Activated naive CD4-positive, alpha-beta T cell treated with Interleukin-2 at 50 U/mL for 16 hours (primary cell): Measurements from ENCODE around the gene NEMP2.

ENCODE experiments used
- DNase-seq: peaks from one replicate; pipeline ENCODE4 v3.0.0-alpha.2; 2020

NEMP2 gene, protein sequence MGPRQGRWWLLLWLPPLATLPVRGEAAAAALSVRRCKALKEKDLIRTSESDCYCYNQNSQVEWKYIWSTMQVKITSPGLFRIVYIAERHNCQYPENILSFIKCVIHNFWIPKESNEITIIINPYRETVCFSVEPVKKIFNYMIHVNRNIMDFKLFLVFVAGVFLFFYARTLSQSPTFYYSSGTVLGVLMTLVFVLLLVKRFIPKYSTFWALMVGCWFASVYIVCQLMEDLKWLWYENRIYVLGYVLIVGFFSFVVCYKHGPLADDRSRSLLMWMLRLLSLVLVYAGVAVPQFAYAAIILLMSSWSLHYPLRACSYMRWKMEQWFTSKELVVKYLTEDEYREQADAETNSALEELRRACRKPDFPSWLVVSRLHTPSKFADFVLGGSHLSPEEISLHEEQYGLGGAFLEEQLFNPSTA

GRCh38 chr2:190534310-190535120 lies at the start of gene NEMP2:
Gene NEMP2, minus strand, starts transcription at chr2:190534722. Its CDS starts 67 bp downstream, at chr2:190534655.
- DNase-seq = peak; percentile 81

- no peak for DNase-seq
Observed at GRCh38 chr2:190583507-190584337, 49.2 kb upstream of the NEMP2 start.

- DNase-seq = no peak
Observed at GRCh38 chr2:190582736-190583506, 48.4 kb upstream of the NEMP2 start.

DNA sequence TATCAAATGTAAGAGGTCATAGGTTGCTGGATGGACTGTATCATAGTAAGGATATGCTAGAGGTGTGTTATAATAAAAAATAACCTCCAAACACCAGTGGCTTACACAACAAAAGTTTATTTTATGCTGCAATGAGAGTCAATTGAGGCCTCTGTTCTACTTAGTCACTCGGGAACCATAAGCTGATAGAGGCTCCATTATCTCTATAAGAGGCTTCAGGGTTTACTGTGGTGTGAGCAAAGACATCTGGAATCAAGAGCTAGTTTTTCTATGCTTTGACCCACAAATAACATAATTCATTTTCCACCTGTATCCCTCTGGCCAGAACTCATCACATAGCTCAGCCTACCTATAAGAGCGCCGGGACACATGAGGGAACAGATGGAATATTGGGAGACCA lies 47.5 kb upstream of the NEMP2 start:
- no peak for DNase-seq

- no peak for DNase-seq
Observed at GRCh38 chr2:190579915-190580846, 45.7 kb upstream of the NEMP2 start.

GRCh38 chr2:190579058-190579410 lies 44.5 kb upstream of the NEMP2 start:
- no peak for DNase-seq

GRCh38 chr2:190578158-190579057 lies 43.9 kb upstream of the NEMP2 start:
- DNase-seq = no peak

DNA sequence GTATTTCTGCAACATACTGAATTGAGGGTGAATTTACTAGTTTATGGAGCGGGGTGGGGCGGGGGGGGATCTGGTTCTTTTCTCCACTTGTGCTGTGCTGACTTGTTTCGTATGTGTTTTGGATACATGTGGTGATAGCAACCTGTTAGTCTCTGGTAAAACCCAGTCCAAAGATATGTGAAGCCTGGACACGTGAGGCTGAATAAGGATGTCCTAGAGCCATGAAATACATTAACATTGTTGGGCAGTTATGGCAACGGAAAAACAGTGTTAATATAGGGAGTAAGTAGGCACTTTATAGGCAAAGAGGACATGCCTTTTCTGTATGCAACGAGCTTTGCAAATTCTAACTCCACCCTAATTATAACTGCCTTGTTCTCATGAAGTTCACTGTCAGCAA lies 42.1 kb upstream of the NEMP2 start:
- DNase-seq = no peak

DNA sequence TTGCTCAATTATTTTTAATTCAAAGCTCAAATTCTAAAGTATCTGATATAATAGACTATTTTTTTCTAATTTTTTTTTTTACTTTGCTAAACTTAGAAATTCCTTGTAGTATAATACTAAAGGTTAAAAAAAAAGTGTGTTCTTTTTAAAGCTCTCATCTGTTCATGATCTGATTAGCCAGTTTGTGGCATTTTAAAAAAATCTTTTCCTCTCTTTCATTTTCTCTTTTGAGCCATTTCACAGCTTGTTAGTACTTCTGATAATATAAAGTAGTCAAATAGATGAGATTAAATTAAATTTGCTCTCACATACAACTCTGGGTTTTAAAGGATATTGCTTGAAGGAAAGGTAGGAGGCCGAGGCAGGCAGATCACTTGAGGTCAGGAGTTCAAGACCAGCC lies 40.7 kb upstream of the NEMP2 start:
- no peak for DNase-seq

GRCh38 chr2:190574169-190574568 lies 39.6 kb upstream of the NEMP2 start:
- DNase-seq = no peak

GRCh38 chr2:190572246-190572645 lies 37.7 kb upstream of the NEMP2 start:
- DNase-seq = no peak

- DNase-seq = no peak
Observed at GRCh38 chr2:190571686-190572085, 37.2 kb upstream of the NEMP2 start.

DNA sequence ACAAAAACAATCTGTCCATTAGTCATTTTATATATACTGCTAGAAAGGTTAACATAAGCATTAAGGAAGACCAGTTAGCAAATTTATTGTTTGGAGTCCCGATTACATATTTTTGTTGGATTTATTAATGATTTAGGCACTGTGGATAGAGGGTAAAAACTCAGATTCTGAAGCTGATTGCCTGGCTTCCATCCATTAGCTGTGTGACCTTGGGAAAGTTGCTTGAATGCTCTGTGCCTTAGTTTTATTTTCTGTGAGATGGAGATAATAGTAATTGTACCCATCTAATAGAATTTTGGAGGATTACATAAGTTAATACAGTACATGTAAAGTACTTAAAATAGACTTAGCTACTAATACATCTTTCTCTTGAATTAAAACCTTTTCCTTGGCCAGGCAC lies 36.3 kb upstream of the NEMP2 start:
- DNase-seq = no peak

DNA sequence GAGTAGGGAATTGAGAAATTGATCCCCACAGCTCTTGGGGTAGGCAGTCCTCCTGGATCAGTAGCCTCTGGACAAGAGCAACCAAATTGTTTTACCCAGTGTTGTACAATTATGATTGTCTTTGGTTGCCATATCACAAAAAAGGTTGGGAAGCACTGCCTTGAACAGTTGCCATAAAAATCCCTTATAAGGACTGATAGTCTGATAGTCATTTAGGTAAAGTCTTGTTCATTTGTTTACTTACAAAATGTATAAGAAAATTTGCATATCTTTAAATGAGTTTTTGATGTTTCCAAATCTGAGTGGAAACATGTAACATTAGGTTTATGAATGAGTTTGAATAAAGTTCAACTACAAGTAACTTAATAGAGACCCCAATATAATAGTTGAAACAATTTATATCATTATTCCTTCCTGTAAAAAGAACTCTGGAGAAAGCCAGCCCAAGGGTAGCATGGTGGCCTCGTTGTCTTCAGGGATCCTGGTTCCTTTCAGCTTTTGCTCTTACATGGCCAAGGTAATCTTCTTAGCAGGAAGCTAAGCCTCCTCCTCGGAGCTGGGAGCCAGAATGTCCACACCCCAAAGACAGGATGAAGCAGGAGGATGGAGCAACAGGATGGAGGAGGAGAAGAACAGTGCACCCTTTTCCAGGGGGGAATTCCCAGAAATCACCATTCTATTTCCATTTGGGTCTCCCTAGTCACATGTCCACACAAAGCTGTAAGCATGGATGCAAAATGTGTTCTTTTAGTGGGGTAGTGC lies 35.7 kb upstream of the NEMP2 start:
- no peak for DNase-seq

GRCh38 chr2:190564838-190565237 lies 30.3 kb upstream of the NEMP2 start:
- DNase-seq = no peak

DNA sequence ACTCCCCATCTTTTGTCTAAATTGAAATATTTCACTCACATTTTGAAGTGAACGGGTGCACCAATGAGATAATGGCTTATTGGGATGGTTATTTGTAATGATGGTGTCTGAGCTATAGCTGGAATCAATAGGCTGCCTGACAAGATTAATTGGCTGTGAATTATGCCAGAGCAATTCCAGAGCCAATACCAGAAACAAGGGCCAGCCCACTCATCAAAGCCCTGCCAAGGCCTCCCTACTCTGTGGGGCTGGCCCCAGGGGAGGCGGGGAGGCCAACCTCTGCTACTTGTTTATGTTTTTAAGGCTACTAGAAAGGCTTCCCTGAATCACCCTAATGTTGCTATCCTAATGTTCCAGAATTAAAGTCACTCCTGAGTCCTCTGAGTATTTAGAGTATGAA lies 29.1 kb upstream of the NEMP2 start:
- DNase-seq = no peak

GRCh38 chr2:190563109-190563508 lies 28.6 kb upstream of the NEMP2 start:
- DNase-seq = peak; percentile 61

- no peak for DNase-seq
Observed at GRCh38 chr2:190562121-190562520, 27.6 kb upstream of the NEMP2 start.

DNA sequence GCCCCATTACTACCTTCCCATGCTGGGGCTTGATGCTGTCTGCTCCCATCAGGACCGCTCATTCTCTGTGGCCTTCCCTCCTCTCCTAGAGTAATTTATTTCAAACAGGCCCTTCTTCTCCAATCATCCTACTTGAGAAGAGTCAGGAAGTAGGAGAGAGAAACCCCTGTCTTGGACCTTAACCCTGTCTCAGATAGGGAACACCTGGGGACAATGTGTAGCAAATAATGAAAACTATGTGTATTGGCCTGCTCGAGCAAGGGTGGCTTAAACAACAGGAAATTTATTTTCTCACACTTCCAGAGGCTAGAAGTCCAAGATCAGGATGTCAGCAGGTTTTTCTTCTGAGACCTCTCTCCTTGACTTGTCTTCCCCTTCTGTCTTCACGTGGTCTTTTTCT lies 26.6 kb upstream of the NEMP2 start:
- DNase-seq = no peak
